Activated CD8-positive, alpha-beta memory T cell treated with anti-CD3 and anti-CD28 coated beads, Interleukin-2, amount 50 U/mL, for 48 hours (primary cell): ENCODE measurements around the gene PDSS2.
A peak's percentile ranks its signal among the peaks of the same experiment; 100 is the strongest.

Experiments used
- DNase-seq: peaks from one replicate; pipeline ENCODE4 v3.0.0-alpha.2; 2020

PDSS2 gene

DNA sequence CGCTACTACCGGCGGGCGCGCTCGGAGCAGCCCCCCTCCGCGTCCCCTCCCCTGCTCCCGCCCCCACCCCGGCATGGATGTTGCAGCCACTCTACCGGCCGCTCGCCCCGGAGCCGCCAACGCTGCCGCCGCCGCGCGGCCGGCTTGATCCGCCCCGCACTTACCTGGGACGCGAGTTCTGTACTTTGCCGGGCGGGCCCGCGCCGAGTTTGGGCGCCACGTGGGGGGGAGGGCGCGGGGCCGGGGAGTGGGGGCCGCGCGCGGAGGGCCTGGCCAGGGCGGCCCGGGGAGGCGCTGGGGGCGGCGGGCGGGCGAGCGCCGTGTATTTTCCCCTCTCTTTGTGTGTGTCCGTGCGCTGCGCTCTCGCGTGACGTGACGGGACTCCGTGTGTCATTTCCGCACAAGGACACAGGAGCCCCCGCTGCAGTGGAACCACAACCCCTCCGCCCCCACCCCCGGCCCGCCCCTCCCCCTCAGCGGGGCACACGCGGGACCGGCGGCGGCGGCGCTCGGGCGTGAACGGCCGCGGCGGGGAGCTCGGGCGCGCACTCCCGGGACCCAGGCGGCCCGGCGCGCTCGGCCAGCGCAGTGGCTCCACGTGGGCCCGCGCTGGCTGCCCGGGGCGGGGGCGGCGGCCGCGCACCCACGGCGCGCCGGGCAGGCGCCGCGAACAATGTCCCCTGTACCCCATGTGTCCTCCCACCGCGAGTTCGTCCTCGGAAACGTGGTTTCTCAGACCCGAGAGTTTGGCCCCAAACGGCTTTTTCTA lies 344.3 kb downstream of the PDSS2 start, which contains the start of gene BEND3:
Gene BEND3, minus strand, starts transcription at position 590 of the 769 bp plus-strand sequence. CDS start 16,230 bp downstream, outside the sequence.
- peak; percentile 73 for DNase-seq

DNA sequence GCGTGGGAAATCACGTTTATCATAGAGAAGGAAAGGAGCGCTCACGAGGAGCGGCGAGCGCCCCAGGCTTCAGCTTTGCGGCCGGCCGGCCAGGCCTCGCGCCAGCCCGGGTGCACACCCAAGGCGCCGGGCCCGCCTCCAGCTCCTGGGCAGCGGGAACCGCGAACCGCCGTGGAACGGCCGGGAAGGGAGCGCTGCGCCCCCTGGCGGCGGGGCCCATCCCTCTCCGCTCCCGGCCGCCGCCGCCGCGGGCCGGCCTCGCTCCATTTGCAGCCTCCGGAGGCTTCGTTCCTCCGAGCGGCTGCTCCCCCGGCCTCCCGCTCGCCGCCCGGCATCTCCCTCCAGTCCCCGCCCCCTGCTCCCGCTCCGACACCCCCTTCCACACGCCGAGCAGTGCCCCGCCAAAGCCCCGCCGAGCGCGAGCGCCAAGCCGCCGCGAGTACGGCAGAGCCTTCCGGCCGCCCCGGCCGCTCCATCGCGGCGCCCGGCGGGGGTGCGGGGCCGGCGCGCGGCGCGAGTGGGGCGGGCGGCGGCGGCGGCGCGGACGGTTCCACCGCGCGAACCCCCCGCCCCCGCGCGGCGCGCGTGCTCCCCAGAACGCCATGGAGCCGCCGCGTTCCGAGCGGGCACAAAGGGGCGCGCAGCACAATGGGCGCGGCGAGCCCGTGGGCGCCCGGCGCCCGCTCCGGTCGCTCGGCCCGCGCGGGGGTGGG lies 345.0 kb downstream of the PDSS2 start:
- DNase-seq = peak; percentile 93

DNA sequence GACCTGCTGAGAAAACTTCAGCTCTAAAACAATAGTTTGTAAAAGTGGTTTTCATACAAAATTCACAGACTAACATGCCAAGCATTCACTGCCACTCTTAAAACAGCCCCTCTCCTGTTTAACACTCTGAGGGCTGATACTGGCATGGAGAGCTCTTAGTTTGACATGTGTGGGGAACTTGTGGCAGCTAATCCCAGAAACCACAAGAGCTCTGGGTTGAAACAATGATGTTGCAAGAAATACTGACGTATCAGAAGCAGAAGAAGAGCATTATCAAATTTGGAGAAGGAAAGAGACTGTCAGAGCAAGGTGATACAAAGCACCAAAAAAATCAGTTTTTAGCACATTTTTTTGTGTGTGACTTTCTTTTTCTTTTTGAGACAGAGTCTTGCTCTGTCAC lies 349.2 kb downstream of the PDSS2 start:
- no peak for DNase-seq

DNA sequence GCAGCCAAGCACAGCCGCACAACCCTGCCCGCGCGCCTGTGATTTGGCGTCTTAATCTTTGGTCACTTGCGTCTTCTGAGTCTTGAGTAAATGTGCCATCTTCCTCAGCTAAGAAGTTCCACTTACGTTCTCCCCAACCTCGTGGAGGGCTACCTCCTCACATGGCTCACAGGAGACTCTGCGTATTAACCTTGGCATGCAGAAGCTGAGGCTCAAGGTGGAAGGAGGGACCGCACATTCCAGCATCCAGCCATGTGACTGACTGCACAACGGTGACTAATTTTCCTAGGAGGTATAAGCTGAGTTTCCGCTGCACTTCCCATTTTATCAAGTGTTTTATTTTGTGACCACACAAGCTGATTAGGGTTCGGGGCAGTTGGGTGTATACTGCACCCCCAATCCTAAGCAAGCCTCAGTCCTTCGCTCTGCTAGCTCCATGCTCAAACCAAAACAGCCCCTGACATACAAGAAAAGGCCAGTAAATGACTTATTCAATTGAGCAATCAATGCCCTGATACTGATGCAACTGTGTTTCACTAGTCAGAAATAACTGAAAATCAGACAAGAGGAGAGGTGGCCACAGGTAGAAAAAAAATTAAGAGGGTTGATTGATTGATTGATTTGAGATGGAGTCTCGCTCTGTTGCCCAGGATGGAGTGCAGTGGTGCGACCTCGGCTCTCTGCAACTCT lies 351.0 kb downstream of the PDSS2 start:
- no peak for DNase-seq

DNA sequence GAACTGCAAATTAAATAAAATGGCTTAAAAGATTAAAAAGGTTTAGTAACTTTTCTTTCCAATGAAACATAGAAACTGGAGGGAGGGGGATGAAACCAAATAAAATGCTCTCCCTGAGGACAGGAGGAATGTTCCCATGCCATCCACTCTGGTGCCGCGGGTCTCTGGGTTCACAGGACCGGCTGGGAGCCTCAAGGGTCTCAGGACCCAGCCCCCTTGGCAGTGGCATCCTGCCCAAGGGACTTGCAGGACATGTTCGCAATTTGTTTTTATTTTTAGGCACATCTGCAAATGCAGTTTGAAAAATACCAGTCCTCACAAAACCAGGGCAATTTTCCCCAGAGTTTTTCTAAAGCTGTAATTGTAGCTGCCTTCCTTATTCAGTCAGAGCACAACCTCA lies 351.6 kb downstream of the PDSS2 start:
- no peak for DNase-seq

DNA sequence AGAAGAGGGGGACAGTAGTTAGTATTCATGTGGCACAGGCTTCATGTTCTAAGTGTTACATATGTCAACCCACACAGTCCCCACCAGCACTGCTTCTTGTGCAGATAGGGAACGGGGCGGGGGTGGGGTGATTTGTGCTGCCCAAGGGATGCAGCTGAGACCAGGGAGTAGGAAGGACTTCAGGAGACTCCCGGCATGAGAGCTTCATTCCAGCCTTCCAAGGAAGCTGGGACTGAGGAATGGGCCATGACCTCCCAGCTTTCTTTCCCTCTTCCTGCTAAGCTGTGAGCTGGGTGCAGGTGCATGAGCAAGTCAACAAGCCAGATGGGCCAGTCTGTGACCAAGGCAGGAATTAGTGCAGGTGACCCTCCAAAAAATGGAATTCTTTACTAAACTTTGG lies 353.2 kb downstream of the PDSS2 start:
- no peak for DNase-seq

DNA sequence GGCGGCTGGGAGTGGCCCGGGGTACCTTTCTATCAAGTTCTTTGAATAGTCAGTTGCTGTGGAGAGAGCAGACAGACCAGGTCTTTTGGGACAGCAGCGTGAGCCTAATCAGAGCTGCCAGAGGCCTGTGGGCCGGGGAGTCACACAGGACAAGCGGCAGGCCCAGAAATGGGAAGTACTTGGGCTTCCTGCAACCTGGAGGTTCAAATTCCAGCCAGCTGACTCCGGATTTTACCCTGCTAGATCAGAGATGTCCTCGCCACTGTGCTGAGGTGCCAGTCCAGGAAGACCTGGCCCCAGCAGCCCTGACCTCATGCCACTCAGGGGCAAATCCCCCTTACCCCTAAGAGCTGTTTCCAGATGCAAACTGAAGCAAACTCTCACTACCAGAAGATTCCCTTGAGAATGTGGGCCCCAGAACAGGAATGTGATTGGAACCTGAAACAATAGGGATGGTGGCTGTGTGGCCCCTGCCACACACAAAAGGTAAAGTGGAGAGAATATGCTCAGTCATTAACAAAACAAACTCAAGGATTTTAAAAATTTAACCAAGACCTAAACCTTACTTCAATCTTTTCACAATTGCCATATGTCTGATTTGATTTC lies 353.8 kb downstream of the PDSS2 start:
- no peak for DNase-seq

DNA sequence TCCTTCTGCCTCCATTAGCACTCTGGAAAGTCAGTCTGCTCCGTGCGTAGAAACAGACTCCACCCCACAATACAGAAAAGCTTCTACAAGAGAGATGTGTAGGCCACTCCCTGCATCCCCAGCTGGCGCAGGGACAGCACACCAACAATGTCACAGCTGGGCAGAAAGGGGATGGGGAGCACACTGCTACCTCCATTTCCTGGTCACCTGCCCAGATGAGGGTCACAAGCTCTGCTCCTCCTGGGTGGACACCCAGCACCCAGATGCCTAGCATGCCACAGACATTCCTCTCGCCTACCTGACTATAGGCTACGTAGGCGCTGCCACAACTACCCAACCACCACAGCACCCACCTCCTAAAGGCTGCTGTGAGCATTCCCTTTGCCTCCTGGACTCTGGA lies 356.3 kb downstream of the PDSS2 start:
- DNase-seq = no peak
